GM23338 (cell line): ENCODE results near the gene KIAA1549. TPM values are rescaled to one million over a fixed set of nuclear protein-coding genes. Genes with fewer than 3 reads are reported as not detected.

ENCODE experiments used
- ATAC-seq: fragments of 200-7000 bp; cut with Tn5 transposase; 3 replicates; pipeline ENCODE4 v1.9.1; 2020
- DNase-seq: peaks from one replicate; pipeline ENCODE4 v3.0.0-alpha.2; 2015; ENCODE audit warnings: low spot score
- H2AFZ ChIP-seq: fragments of 200-600 bp; sonication (generic); 2 replicates; pipeline ENCODE4 v1.8.0; 2016; ENCODE audit warnings: antibody characterized with exemption, mild to moderate bottlenecking, moderate library complexity
- H3F3A ChIP-seq: fragments of 200-600 bp; sonication (generic); replicated peaks from 2 replicates; pipeline ENCODE4 v1.8.0; 2017; ENCODE audit warnings: antibody characterized with exemption, mixed run types, low read depth
- H3K27ac ChIP-seq: fragments of 200-600 bp; sonication (generic); 2 replicates; pipeline ENCODE4 v1.6.1; 2016; ENCODE audit warnings: low read depth
- H3K27me3 ChIP-seq: fragments of 200-600 bp; sonication (generic); 2 replicates; pipeline ENCODE4 v1.8.0; 2016; ENCODE audit warnings: mild to moderate bottlenecking, mixed run types, moderate library complexity; ENCODE audit not compliant: insufficient read depth
- H3K36me3 ChIP-seq: fragments of 200-600 bp; sonication (generic); 2 replicates; pipeline ENCODE4 v1.8.0; 2016; ENCODE audit warnings: mild to moderate bottlenecking; ENCODE audit not compliant: insufficient read depth
- H3K4me1 ChIP-seq: fragments of 200-600 bp; sonication (generic); 2 replicates; pipeline ENCODE4 v1.8.0; 2016; ENCODE audit warnings: mild to moderate bottlenecking, moderate library complexity; ENCODE audit not compliant: insufficient read depth
- H3K4me2 ChIP-seq: fragments of 200-600 bp; sonication (generic); 2 replicates; pipeline ENCODE4 v1.7.1; 2017; ENCODE audit warnings: mixed run types
- H3K4me3 ChIP-seq: fragments of 200-600 bp; sonication (generic); 2 replicates; pipeline ENCODE4 v1.6.1; 2016; ENCODE audit warnings: mixed run types
- H3K79me2 ChIP-seq: fragments of 200-600 bp; sonication (generic); replicated peaks from 2 replicates; pipeline ENCODE4 v1.8.0; 2017; ENCODE audit warnings: mild to moderate bottlenecking; ENCODE audit not compliant: insufficient read depth
- H3K9me2 ChIP-seq: fragments of 200-600 bp; sonication (generic); 2 replicates; pipeline ENCODE4 v1.8.0; 2017; ENCODE audit not compliant: insufficient read depth
- H4K20me1 ChIP-seq: fragments of 200-600 bp; sonication (generic); replicated peaks from 2 replicates; pipeline ENCODE4 v1.8.0; 2017; ENCODE audit warnings: mild to moderate bottlenecking; ENCODE audit not compliant: insufficient read depth
- H3K27ac Mint-ChIP-seq: 2 replicates; pipeline ENCODE4 v1.8.0; 2020; ENCODE audit warnings: inconsistent platforms, mild to moderate bottlenecking, moderate library complexity, mixed read lengths
- H3K27me3 Mint-ChIP-seq: 3 replicates; pipeline ENCODE4 v1.8.0; 2022; ENCODE audit warnings: low read depth, mild to moderate bottlenecking, moderate library complexity, mixed read lengths, inconsistent platforms; ENCODE audit not compliant: insufficient read depth, poor library complexity
- H3K36me3 Mint-ChIP-seq: 3 replicates; pipeline ENCODE4 v1.8.0; 2021; ENCODE audit warnings: low read depth, mild to moderate bottlenecking, inconsistent platforms, moderate library complexity, mixed read lengths
- H3K4me1 Mint-ChIP-seq: 3 replicates; pipeline ENCODE4 v1.8.0; 2020; ENCODE audit warnings: mild to moderate bottlenecking, inconsistent platforms, mixed read lengths
- H3K4me3 Mint-ChIP-seq: 3 replicates; pipeline ENCODE4 v1.8.0; 2021; ENCODE audit warnings: moderate library complexity, mild to moderate bottlenecking, inconsistent platforms, mixed read lengths
- H3K9me3 Mint-ChIP-seq: 3 replicates; pipeline ENCODE4 v1.8.0; 2020; ENCODE audit warnings: moderate library complexity, mild to moderate bottlenecking, inconsistent platforms, mixed read lengths
- EZH2 ChIP-seq: fragments of 200-600 bp; sonication (generic); IDR thresholded peaks from one replicate; pipeline ENCODE4 v1.8.0; 2017; ENCODE audit warnings: antibody characterized with exemption, mild to moderate bottlenecking, low read depth; ENCODE audit not compliant: unreplicated experiment
- EZH2phosphoT487 ChIP-seq: fragments of 200-600 bp; sonication (generic); IDR thresholded peaks from one replicate; pipeline ENCODE4 v1.8.1; 2018; ENCODE audit warnings: antibody characterized with exemption; ENCODE audit not compliant: unreplicated experiment
- NANOG ChIP-seq: IDR thresholded peaks from 2 replicates; pipeline ENCODE4 v1.6.1; 2016; ENCODE audit warnings: antibody characterized with exemption, borderline replicate concordance
- POLR2AphosphoS5 ChIP-seq: IDR thresholded peaks from 2 replicates; pipeline ENCODE4 v1.6.1; 2016; ENCODE audit warnings: antibody characterized with exemption, low read depth
- REST ChIP-seq: IDR thresholded peaks from one replicate; pipeline ENCODE4 v1.6.1; 2018; ENCODE audit warnings: antibody characterized with exemption; ENCODE audit not compliant: unreplicated experiment
- STAT1 ChIP-seq: IDR thresholded peaks from one replicate; pipeline ENCODE4 v1.6.1; 2016; ENCODE audit warnings: antibody characterized with exemption; ENCODE audit not compliant: unreplicated experiment
- ZNF114 ChIP-seq: fragments of 250-450 bp; sonication (Bioruptor Pico); IDR thresholded peaks from 2 replicates; pipeline ENCODE4 v1.5.0; 2020; ENCODE audit warnings: mild to moderate bottlenecking, moderate library complexity
- ZNF331 ChIP-seq: fragments of 250-450 bp; sonication (Bioruptor Pico); IDR thresholded peaks from 2 replicates; pipeline ENCODE4 v1.5.0; 2020; ENCODE audit warnings: low read depth, mild to moderate bottlenecking, moderate library complexity
- ZNF462 ChIP-seq: fragments of 250-450 bp; sonication (Bioruptor Pico); IDR thresholded peaks from 2 replicates; pipeline ENCODE4 v1.5.0; 2020; ENCODE audit warnings: mild to moderate bottlenecking, moderate library complexity
- polyA plus RNA-seq: library from polyadenylated mRNA; unstranded; fragments of >200 nt; fragmentation: Nextera tagmentation; extraction: Ambion mirVana; gene quantifications from 2 replicates; pipeline ENCODE4 v1.2.1, GENCODE V29; 2016
- total RNA-seq: library from RNA; depleted of rRNA; stranded (reverse); fragments of >200 nt; shearing (Covaris generic); gene quantifications from 2 replicates; pipeline ENCODE4 v1.2.3, GENCODE V29; 2014

KIAA1549 gene
- total and polyA plus RNA-seq, 2 experiments from 2014 or later: 3.6 to 13.5 TPM

- no peak for TF ChIP-seq NANOG
- TF ChIP-seq EZH2: no peak
- no peak for TF ChIP-seq EZH2phosphoT487
- TF ChIP-seq POLR2AphosphoS5: no peak
- TF ChIP-seq ZNF114 (CRISPR knock-in tag): no peak
- no peak for TF ChIP-seq ZNF331 (CRISPR knock-in tag)
- TF ChIP-seq ZNF462: no peak
- no peak for TF ChIP-seq STAT1
- no peak for TF ChIP-seq REST
- Mint-ChIP-seq H3K27me3 (peaks cover 14% of the 10 kb centered on the region), H3K4me3 (no peak overlapping the region), H3K4me1 (peaks cover 9% of the 10 kb centered on the region; the same call in 2 of the 3 replicates), H3K36me3 (peaks cover 7% of the 10 kb centered on the region; the same call in 2 of the 3 replicates), H3K27ac (no peak overlapping the region), H3K9me3 (no peaks in the 10 kb centered on the region)
- DNase-seq: no peak
- Histone ChIP-seq H4K20me1 (no peaks in the 10 kb centered on the region), H3K4me3 (no peak overlapping the region), H3K27me3 (no peaks in the 10 kb centered on the region), H3F3A (0 out of 2 replicates have a peak, but pooled peaks cover 5% of the 10 kb centered on the region), H3K4me2 (no peak overlapping the region), H3K9me2 (no peaks in the 10 kb centered on the region), H3K36me3 (no peaks in the 10 kb centered on the region), H3K79me2 (no peaks in the 10 kb centered on the region), H3K4me1 (no peaks in the 10 kb centered on the region; the same call in 1 of the 2 replicates), H2AFZ (no peak overlapping the region), H3K27ac (no peak overlapping the region; the same call in 1 of the 2 replicates)
- no peak; the same call in 2 of the 3 replicates for ATAC-seq
Observed at GRCh38 chr7:139018910-139019309, 37.7 kb upstream of the KIAA1549 start.
